Transverse colon (tissue), 4 donors: ENCODE measurements around the gene BABAM1.

Source experiments
- CTCF ChIP-seq, 5 experiments: fragments of 200-600 bp in 3 of 5; fragments of 450-650 bp in 2 of 5; sonication (generic) in 3 of 5; IDR thresholded peaks; 1 replicate in 2 of 5; 2 replicates in 3 of 5; pipeline ENCODE4 v1.5.1; 2016 to 2017; ENCODE audit warnings: antibody characterized with exemption in 5 of 5, inconsistent platforms in 3 of 5, mild to moderate bottlenecking in 2 of 5, moderate library complexity in 1 of 5
- EP300 ChIP-seq: sonication (generic); formaldehyde crosslinking; IDR thresholded peaks from one replicate; pipeline ENCODE4 v1.6.1; 2017; ENCODE audit warnings: antibody characterized with exemption, low read depth
- POLR2A ChIP-seq: fragments of 450-650 bp; IDR thresholded peaks from one replicate; pipeline ENCODE4 v1.6.1; 2016; ENCODE audit warnings: antibody characterized with exemption, mild to moderate bottlenecking, moderate library complexity
- POLR2AphosphoS5 ChIP-seq, 3 donors: sonication (generic); formaldehyde crosslinking; IDR thresholded peaks; one replicate each; pipeline ENCODE4 v1.6.1; 2016; ENCODE audit warnings: antibody characterized with exemption in 3 of 3

GRCh38 chr19:17306285-17306714, 39.1 kb downstream of the BABAM1 start:
- TF ChIP-seq CTCF (IDR thresholded peaks at IDR 0.05) = no peak
- TF ChIP-seq POLR2A = no peak
- TF ChIP-seq POLR2AphosphoS5 (IDR thresholded peaks at IDR 0.05) = no peak
- TF ChIP-seq EP300 = no peak
